GM21786 (cell line): ENCODE data around the gene SMARCAL1.

Source experiments
- ATAC-seq: cut with Tn5 transposase; IDR thresholded peaks from one replicate; pipeline ENCODE4 v1.9.1; 2021; ENCODE audit not compliant: unreplicated experiment

SMARCAL1 gene

GRCh38 chr2:216392945-216393840 is 19.1 kb upstream of the SMARCAL1 start:
- no peak for ATAC-seq

DNA sequence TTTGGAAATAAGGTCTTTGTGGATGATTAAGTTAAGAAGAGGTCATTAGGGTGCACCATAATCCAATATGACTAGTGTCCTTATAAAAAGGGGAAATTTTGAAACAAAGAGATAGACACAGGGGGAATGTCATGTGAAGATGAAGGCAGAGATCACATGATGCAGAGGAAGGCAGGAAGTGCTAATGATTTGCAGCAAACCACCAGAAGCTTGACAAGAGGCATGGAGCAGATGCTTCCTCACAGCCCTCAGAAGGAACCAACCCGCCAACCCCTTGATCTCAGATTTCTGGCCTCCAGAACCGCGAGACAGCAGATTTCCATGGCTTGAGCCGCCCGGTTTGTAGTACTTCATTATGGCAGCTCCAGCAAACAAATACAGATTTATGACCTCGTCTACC is 17.4 kb upstream of the SMARCAL1 start:
- no peak for ATAC-seq

DNA sequence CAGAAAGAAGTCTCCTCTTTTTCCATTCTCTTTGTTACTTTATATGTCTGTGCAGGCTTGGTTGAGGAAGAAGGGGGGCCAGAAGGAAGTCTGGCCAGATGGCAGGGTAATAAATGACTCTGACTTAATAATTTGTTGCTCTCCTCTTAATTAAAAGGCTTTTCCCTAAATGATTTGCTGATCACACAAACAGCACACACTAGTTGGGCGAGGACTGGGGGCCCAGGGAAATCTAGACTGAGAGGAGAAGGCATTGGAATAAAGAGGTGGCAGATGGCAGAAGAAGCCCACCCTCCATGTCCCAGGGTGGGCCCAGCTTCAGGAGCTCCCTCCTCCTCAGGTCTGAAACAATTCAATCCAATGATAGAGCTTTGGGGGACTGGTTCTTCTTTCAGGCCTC is 12.7 kb upstream of the SMARCAL1 start:
- ATAC-seq: no peak

- ATAC-seq: no peak
These were observed 9.5 kb upstream of the SMARCAL1 start for GRCh38 chr2:216402751-216403150.

- ATAC-seq: no peak
These were observed 8.2 kb upstream of the SMARCAL1 start for GRCh38 chr2:216404010-216404618.

- ATAC-seq: no peak
These were observed 6.7 kb upstream of the SMARCAL1 start for GRCh38 chr2:216405588-216405987.

DNA sequence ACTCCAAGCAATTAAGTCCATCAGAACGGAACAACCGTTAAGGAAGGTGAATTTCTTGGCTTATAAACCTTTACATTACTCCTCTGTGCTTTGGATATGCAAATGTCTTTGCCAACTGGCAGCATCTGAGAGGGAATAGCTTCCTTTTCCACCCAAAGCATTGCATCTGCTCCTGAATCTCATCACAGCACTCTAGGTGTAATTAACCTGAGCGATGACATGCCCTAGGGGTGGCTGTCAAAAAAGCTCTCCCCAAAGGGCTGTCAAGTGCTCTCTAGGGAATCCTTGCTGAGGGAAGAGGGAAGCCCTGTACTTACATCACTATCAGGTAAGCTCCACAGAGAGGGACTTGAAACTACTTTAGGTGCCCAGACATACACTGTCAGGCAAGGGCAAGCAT is 5.5 kb upstream of the SMARCAL1 start:
- no peak for ATAC-seq

GRCh38 chr2:216408426-216409290 is 3.6 kb upstream of the SMARCAL1 start:
- no peak for ATAC-seq

GRCh38 chr2:216410550-216410949 is 1.7 kb upstream of the SMARCAL1 start:
- ATAC-seq: no peak

DNA sequence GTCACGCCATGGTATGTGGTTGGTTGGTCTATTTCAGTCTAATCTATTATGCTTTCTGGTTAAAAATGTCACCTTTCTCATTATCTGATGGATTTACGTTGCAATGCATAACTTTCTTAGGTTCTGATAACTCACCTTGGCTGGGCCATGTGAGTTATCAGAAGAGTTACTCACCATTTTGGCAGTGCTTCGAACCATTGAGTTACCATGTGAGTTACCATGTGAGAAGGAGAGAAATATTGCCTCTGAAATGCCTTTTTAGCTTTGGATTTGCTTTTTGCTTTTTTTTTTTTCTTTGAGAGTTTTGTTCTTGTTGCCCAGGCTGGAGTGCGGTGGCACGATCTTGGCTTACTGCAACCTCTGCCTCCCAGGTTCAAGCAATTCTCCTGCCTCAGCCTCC is 1.6 kb downstream of the SMARCAL1 start:
- ATAC-seq: no peak

- no peak for ATAC-seq
These were observed 2.6 kb downstream of the SMARCAL1 start for GRCh38 chr2:216414772-216415319.

DNA sequence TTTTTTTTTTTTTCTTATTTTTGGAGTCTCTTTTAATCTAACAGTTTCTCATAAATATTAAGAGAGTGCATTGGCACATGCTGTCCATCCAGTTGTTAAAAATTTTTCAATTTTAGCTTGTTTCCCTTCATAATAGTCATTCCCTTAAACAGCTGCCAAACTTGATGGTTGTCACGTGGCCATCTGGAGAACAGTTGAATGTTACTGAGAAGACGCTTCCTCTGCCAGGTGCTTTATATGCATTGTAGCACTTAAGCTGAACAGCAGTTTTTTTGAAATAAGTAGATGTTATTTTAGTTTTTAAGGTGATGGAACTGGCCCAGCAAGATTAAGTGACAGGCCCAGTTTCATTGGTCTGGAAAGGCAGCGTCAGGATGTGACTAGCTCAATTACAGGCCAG is 3.3 kb downstream of the SMARCAL1 start:
- no peak for ATAC-seq

GRCh38 chr2:216416571-216417307 is 4.5 kb downstream of the SMARCAL1 start:
- no peak for ATAC-seq

GRCh38 chr2:216418981-216419380 is 6.7 kb downstream of the SMARCAL1 start:
- no peak for ATAC-seq

DNA sequence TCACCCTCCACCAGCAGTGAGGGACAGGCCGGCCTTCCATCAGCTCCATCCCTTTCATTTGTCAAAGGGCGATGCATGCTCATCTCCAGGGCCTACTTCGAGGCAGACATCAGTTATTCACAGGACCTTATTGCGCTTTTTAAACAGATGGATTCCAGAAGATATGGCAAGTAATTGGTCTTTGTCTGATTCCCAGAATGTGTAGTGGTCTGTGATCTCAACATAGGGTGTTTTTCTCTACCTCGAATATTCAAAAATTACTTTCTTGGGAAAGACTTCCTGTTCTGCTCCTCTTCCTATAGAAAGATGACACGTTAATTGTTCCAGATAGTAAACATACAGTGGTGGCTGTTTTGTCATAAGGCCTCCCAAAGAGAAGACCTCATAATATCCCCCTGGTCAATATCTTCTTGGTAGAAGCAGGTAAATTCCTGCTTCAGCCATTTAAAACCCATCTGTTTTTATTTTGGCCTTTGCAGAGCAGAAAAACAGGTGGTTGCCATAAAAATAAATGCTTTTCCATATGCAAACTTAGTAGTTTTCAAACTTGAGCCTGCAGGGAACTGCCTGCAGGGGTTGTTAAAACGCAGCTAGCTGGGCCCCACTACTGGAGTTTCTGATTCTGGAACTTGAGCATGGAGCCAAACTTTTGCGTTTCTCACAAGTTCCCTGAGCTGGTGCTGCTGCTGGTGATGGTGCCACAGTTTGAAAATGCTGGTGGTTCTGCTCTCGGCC is 8.2 kb downstream of the SMARCAL1 start:
- ATAC-seq: no peak

GRCh38 chr2:216423071-216423470 is 10.8 kb downstream of the SMARCAL1 start:
- no peak for ATAC-seq

- ATAC-seq: no peak
These were observed 12.0 kb downstream of the SMARCAL1 start for GRCh38 chr2:216424274-216424673.

- ATAC-seq: no peak
These were observed 12.9 kb downstream of the SMARCAL1 start for GRCh38 chr2:216425008-216425787.

DNA sequence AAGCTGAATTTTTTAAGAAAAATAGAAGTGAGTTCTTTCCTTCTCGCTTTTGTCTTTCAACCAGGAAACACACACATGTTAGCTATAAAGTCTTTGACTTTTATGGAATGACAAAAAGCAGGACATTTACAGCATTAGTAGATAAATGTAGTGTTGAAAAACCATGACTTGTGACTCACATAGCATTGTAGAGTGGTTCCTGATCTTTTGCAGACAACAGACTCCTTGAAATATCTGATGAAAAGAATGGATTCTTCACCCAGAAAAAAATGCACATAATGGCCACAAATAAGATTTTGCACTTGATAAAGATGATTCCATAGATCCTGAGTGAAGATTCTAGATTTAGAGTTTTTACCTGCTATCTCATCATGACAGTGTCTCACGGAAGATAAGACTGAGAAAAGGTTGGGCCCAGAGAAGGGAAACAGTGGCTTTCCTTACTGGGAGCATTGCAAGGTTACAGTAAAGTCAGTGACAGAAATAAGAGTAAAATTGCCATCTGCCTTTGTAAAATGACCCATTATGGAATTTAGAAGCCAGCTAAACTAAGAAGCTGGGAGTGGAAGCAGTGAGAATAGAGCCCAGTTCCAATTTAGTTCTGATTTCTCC is 14.0 kb downstream of the SMARCAL1 start:
- ATAC-seq: no peak
